Cardiac muscle cell (in vitro differentiated cells and primary cell): ENCODE results near the gene CSAG3. TPM values are rescaled to one million over a fixed set of nuclear protein-coding genes. Genes with fewer than 3 reads are reported as not detected.
"Not testable (repeated sequence)": the region's sequence is repeated elsewhere in the genome, so short reads cannot be mapped to it uniquely, and the experiment has no call there.

Source experiments
- DNase-seq, 2 donors: peaks; one replicate each; pipeline versions ENCODE4 v3.0.0 to v3.0.0-alpha.2; 2010 to 2017; ENCODE audit warnings: low read depth in 1 of 2, low spot score in 1 of 2
- H3K27ac ChIP-seq: fragments of 200-600 bp; sonication (generic); 2 replicates; pipeline ENCODE4 v1.5.1; 2016
- H3K27me3 ChIP-seq: fragments of 200-600 bp; sonication (generic); 2 replicates; pipeline ENCODE4 v1.6.0; 2016; ENCODE audit warnings: control low read depth
- H3K36me3 ChIP-seq: fragments of 200-600 bp; sonication (generic); 2 replicates; pipeline ENCODE4 v1.5.1; 2016; ENCODE audit warnings: control low read depth
- H3K4me1 ChIP-seq: fragments of 200-600 bp; sonication (generic); 2 replicates; pipeline ENCODE4 v1.8.1; 2017; ENCODE audit warnings: low read depth, mild to moderate bottlenecking, mixed run types
- H3K4me3 ChIP-seq: fragments of 200-600 bp; sonication (generic); 2 replicates; pipeline ENCODE4 v1.5.1; 2016; ENCODE audit warnings: mild to moderate bottlenecking
- H3K9me3 ChIP-seq: fragments of 200-600 bp; sonication (generic); 2 replicates; pipeline ENCODE4 v1.5.1; 2017; ENCODE audit warnings: low read depth, mild to moderate bottlenecking, control low read depth
- CTCF ChIP-seq: IDR thresholded peaks from 2 replicates; pipeline ENCODE4 v1.5.1; 2012; ENCODE audit warnings: low read depth, mild to moderate bottlenecking, low read length
- polyA plus RNA-seq: library from polyadenylated mRNA; unstranded; fragments of >200 nt; fragmentation: Nextera tagmentation; extraction: Ambion mirVana; gene quantifications from 2 replicates; pipeline ENCODE4 v1.2.1, GENCODE V29; 2016
- total RNA-seq: library from RNA; depleted of rRNA; stranded (reverse); fragments of >200 nt; gene quantifications from 2 replicates; pipeline ENCODE4 v1.2.3, GENCODE V29; 2016

Gene CSAG3
- total RNA-seq, result not detected in 2 replicates
- not detected in 2 replicates for polyA plus RNA-seq

GRCh38 chrX:152758918-152759317 lies at the start of gene CSAG3:
Gene CSAG3, plus strand, starts transcription at chrX:152759218.
- H3K4me1 ChIP-seq, H3K27me3 ChIP-seq, H3K27ac ChIP-seq, H3K9me3 ChIP-seq, DNase-seq, H3K36me3 ChIP-seq, H3K4me3 ChIP-seq: not testable (repeated sequence)

- not testable (repeated sequence) for H3K4me3 ChIP-seq, H3K4me1 ChIP-seq, H3K27ac ChIP-seq, H3K9me3 ChIP-seq, DNase-seq, H3K36me3 ChIP-seq, H3K27me3 ChIP-seq
Observed at GRCh38 chrX:152713195-152713594, 45.8 kb upstream of the CSAG3 start.

- not testable (repeated sequence) for H3K27me3 ChIP-seq, DNase-seq
Observed at GRCh38 chrX:152713815-152714787, 44.9 kb upstream of the CSAG3 start, which contains the start of gene MAGEA2B. Gene MAGEA2B, plus strand, starts transcription at chrX:152714628. Its CDS starts 2,479 bp downstream, at chrX:152717107.

GRCh38 chrX:152725409-152725808 lies 33.6 kb upstream of the CSAG3 start:
- Histone ChIP-seq H3K36me3 (no peaks in the 10 kb centered on the region), H3K4me3 (no peak overlapping the region), H3K27me3 (no peaks in the 10 kb centered on the region), H3K9me3 (no peaks in the 10 kb centered on the region), H3K27ac (no peak overlapping the region), H3K4me1 (no peaks in the 10 kb centered on the region)
- DNase-seq, result no peak
- no peak for TF ChIP-seq CTCF

More at GRCh38 chrX:152713815-152714787, 44.9 kb upstream of the CSAG3 start, which contains the start of gene MAGEA2B:
- not testable (repeated sequence) for H3K36me3 ChIP-seq, H3K9me3 ChIP-seq, H3K4me3 ChIP-seq, H3K4me1 ChIP-seq, H3K27ac ChIP-seq

- no peak for DNase-seq
- no peak for TF ChIP-seq CTCF
- Histone ChIP-seq H3K4me3 (no peak within 1 kb of the TSS), H3K4me1 (no peaks in the 10 kb centered on the region), H3K9me3 (no peaks in the 10 kb centered on the region), H3K36me3 (no peaks in the 10 kb centered on the region), H3K27ac (no peak within 1 kb of the TSS), H3K27me3 (no peaks in the 10 kb centered on the region)
Observed at GRCh38 chrX:152733261-152733975, 25.6 kb upstream of the CSAG3 start, which contains the start of the genes CSAG1 and MAGEA12. Gene CSAG1, minus strand, starts transcription at chrX:152733721. Its CDS starts 1,261 bp downstream, at chrX:152732460. Gene MAGEA12, plus strand, starts transcription at chrX:152733757. Its CDS starts 2,405 bp downstream, at chrX:152736162.

- H3K9me3 ChIP-seq, H3K4me3 ChIP-seq, H3K4me1 ChIP-seq, H3K27ac ChIP-seq, H3K27me3 ChIP-seq, DNase-seq, H3K36me3 ChIP-seq: not testable (repeated sequence)
Observed at GRCh38 chrX:152734143-152734858, 24.7 kb upstream of the CSAG3 start.

- Histone ChIP-seq H3K9me3 (no peaks in the 10 kb centered on the region), H3K4me3 (no peak overlapping the region), H3K27me3 (no peaks in the 10 kb centered on the region), H3K4me1 (no peaks in the 10 kb centered on the region), H3K36me3 (no peaks in the 10 kb centered on the region), H3K27ac (no peak overlapping the region)
- no peak for TF ChIP-seq CTCF
- no peak for DNase-seq
Observed at GRCh38 chrX:152735101-152735500, 23.9 kb upstream of the CSAG3 start.
